ENCODE measurements around the gene FRMD3.

GRCh38 chr9:83501565-83501964 is 36.6 kb downstream of the FRMD3 start:
- TF ChIP-seq POLR2A (IDR thresholded peaks at IDR 0.05) (no peak), CTCF (IDR thresholded peaks at IDR 0.05) (no peak)
